ENCODE data around the gene ZNF226. TPM values are rescaled to one million over a fixed set of nuclear protein-coding genes. Genes with fewer than 3 reads are reported as not detected.
"Not testable (repeated sequence)": the region's sequence is repeated elsewhere in the genome, so short reads cannot be mapped to it uniquely, and the experiment has no call there.

Gene ZNF226
- polyA plus RNA-seq, 2 of the 4 experiments (the other 2 are of a cell fraction): 26.8 to 53.2 TPM

GRCh38 chr19:44212250-44212865 lies 47.5 kb downstream of the ZNF226 start, which contains the start of gene ZNF227:
TSS of gene ZNF227 (plus strand) at chr19:44212532. CDS start at chr19:44217793, 5,261 bp downstream.
- Histone ChIP-seq H3K4me2 (peak within 1 kb of the TSS; percentile 78), H3K4me3 (peak within 1 kb of the TSS; percentile 77), H3K4me1 (peaks cover 7% of the 10 kb centered on the region), H3K27ac (peak within 1 kb of the TSS; percentile 81 to 90), H3K9me3 (peaks cover 46% of the 10 kb centered on the region)
- DNase-seq (ENCODE audit: low read depth in 1 of 2, low spot score in 1 of 2) (peak; percentile 86 to 98), ATAC-seq (peak; percentile 98 to 99), FAIRE-seq (peak; percentile 90)
- 2% methylated on average over 37 of the region's 37 CpGs for WGBS (ENCODE audit: missing lambda C conversion rate)
- ChIA-PET POLR2A (interaction anchor here (0.7 to 1.6 kb wide), 12 partner anchors 28 to 385 kb away, joined by 3 to 27 read pairs (median 4); partner anchors contain the start of genes ZNF112, ZNF180, ZNF221 and ZNF223), CTCF (interaction anchor here (0.6 to 0.7 kb wide), 3 partner anchors 91 to 509 kb away, joined by 3 to 4 read pairs (median 3); no protein-coding TSS in a partner anchor)
- TF ChIP-seq CTCF (IDR thresholded peaks at IDR 0.05) (no peak), E2F6 (IDR thresholded peaks at IDR 0.05; ENCODE audit: borderline replicate concordance, low read depth) (peak; percentile 34; the same call in 1 of the 2 replicates), PHF8 (IDR thresholded peaks at IDR 0.05; ENCODE audit: borderline replicate concordance, low read depth) (peak; percentile 80), FOSL2 (IDR thresholded peaks at IDR 0.05) (peak; percentile 61), FOSL2 (CRISPR knock-in tag; IDR thresholded peaks at IDR 0.05) (peak; percentile 93), POLR2A (IDR thresholded peaks at IDR 0.05; ENCODE audit: low read length) (peak; percentile 70), MAX (IDR thresholded peaks at IDR 0.05) (peak; percentile 58), USF2 (IDR thresholded peaks at IDR 0.05) (no peak), JUN (IDR thresholded peaks at IDR 0.05) (peak in 1 of 2 experiments; percentile 82)
- TF ChIP-seq, protein P1, sequence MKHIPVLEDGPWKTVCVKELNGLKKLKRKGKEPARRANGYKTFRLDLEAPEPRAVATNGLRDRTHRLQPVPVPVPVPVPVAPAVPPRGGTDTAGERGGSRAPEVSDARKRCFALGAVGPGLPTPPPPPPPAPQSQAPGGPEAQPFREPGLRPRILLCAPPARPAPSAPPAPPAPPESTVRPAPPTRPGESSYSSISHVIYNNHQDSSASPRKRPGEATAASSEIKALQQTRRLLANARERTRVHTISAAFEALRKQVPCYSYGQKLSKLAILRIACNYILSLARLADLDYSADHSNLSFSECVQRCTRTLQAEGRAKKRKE (CRISPR knock-in tag; IDR thresholded peaks at IDR 0.05; ENCODE audit: low read depth): no peak

DNA sequence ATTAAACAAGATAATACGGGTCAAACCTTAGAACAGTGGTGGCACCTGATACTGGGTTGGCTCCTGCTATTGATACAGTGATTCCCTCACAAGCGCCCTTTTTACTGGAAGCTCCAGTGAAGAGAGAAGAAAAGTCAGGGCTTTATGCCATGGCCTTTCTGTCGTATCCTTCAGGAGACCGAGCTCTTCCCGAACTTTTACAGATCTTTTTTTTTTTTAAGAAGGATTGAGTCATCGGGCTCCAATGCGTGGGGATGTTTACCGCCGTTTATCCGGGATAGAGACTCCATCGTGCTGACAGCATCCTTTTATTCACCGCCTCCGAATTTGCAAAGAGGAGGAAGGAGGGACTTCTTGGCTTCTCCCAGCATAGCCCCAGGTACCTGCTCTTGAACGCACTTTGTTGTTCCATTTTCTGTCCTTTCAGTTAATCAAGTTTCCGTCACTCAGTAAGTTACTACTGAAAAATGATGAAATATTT lies 48.0 kb downstream of the ZNF226 start:
- POLR2A ChIA-PET: interaction anchor here (0.7 to 1.6 kb wide), 8 partner anchors 27 to 386 kb away, joined by 3 to 27 read pairs (median 6); partner anchors contain the start of genes ZNF112, ZNF180, ZNF226 and ZNF283
- H3K9me3 ChIP-seq: peaks cover 46% of the 10 kb centered on the region

DNA sequence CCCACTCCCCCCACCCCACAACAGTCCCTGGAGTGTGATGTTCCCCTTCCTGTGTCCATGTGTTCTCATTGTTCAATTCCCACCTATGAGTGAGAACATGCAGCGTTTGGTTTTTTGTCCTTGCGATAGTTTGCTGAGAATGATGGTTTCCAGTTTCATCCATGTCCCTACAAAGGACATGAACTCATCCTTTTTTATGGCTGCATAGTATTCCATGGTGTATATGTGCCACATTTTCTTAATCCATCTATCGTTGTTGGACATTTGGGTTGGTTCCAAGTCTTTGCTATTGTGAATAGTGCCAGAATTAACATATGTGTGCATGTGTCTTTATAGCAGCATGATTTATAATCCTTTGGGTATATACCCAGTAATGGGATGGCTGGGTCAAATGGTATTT lies 55.0 kb downstream of the ZNF226 start:
- H3K9me3 ChIP-seq: peaks cover 11% of the 10 kb centered on the region
- CTCF ChIA-PET; FAIRE-seq; ATAC-seq; DNase-seq (ENCODE audit: low read depth in 1 of 2, low spot score in 1 of 2); POLR2A ChIA-PET; H3K27ac ChIP-seq; H3K4me3 ChIP-seq; H3K4me2 ChIP-seq; H3K4me1 ChIP-seq: not testable (repeated sequence)
- 76% methylated on average over 3 of the region's 3 CpGs for WGBS (ENCODE audit: missing lambda C conversion rate)

More for the DNA sequence above, 48.0 kb downstream of the ZNF226 start:
- CTCF ChIA-PET: interaction anchor here (0.6 kb wide), 2 partner anchors 90 to 376 kb away, joined by 3 to 4 read pairs; no protein-coding TSS in a partner anchor
- FAIRE-seq (peak; percentile 51), ATAC-seq (peak; percentile 59 to 74), DNase-seq (ENCODE audit: low read depth in 1 of 2, low spot score in 1 of 2) (peak in 1 of 2 experiments; percentile 40)
- Histone ChIP-seq H3K4me3 (peak overlapping the region; percentile 77), H3K27ac (peak overlapping the region; percentile 81 to 90), H3K4me1 (peaks cover 7% of the 10 kb centered on the region), H3K4me2 (peak overlapping the region; percentile 78)
- 6% methylated on average over 15 of the region's 15 CpGs for WGBS (ENCODE audit: missing lambda C conversion rate)
- TF ChIP-seq POLR2AphosphoS2 (conservative IDR thresholded peaks at IDR 0.05; ENCODE audit: low read length) (no peak), RFX5 (IDR thresholded peaks at IDR 0.05) (no peak), ZFP36 (IDR thresholded peaks at IDR 0.05; ENCODE audit: borderline replicate concordance, partially characterized antibody) (no peak), ESRRA (IDR thresholded peaks at IDR 0.05; ENCODE audit: borderline replicate concordance, low read length) (no peak), MAFK (IDR thresholded peaks at IDR 0.05; ENCODE audit: partially characterized antibody) (peak; percentile 17), KDM5A (IDR thresholded peaks at IDR 0.05) (no peak)

DNA sequence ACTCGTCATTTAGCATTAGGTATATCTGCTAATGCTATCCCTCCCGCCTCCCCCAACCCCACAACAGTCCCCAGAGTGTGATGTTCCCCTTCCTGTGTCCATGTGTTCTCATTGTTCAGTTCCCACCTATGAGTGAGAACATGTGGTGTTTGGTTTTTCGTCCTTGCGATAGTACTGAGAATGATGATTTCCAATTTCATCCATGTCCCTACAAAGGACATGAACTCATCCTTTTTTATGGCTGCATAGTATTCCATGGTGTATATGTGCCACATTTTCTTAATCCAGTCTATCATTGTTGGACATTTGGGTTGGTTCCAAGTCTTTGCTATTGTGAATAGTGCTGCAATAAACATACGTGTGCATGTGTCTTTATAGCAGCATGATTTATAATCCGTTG lies 55.9 kb downstream of the ZNF226 start:
- FAIRE-seq; H3K4me1 ChIP-seq; H3K4me3 ChIP-seq; CTCF ChIA-PET; H3K27ac ChIP-seq; ATAC-seq; POLR2A ChIA-PET; H3K4me2 ChIP-seq; DNase-seq (ENCODE audit: low read depth in 1 of 2, low spot score in 1 of 2); H3K9me3 ChIP-seq: not testable (repeated sequence)
- 92% methylated on average over 6 of the region's 6 CpGs for WGBS (ENCODE audit: missing lambda C conversion rate)

GRCh38 chr19:44221291-44221690 lies 56.4 kb downstream of the ZNF226 start:
- H3K27ac ChIP-seq; H3K4me2 ChIP-seq; H3K4me3 ChIP-seq; FAIRE-seq; ATAC-seq; H3K4me1 ChIP-seq; DNase-seq (ENCODE audit: low read depth in 1 of 2, low spot score in 1 of 2); CTCF ChIA-PET; POLR2A ChIA-PET: not testable (repeated sequence)
- 87% methylated on average over 3 of the region's 3 CpGs for WGBS (ENCODE audit: missing lambda C conversion rate)
- peaks cover 11% of the 10 kb centered on the region for H3K9me3 ChIP-seq

Data from A549 (cell line).